GM12892 (cell line): ENCODE data around the gene SPAAR.
"Not testable (repeated sequence)": the region's sequence is repeated elsewhere in the genome, so short reads cannot be mapped to it uniquely, and the experiment has no call there.

Experiments used
- DNase-seq: peaks from one replicate; pipeline ENCODE4 v3.0.0; 2011; ENCODE audit not compliant: insufficient read length
- FAIRE-seq: peaks from 2 replicates; lab custom pipeline; 2011; peaks lifted over from hg19 to GRCh38; lab: Jason Lieb, UNC
- POLR2A ChIP-seq: IDR thresholded peaks from 2 replicates; pipeline ENCODE4 v1.6.1; 2011; ENCODE audit warnings: low read depth, low read length, control low read depth
- POLR2AphosphoS5 ChIP-seq: IDR thresholded peaks from 2 replicates; pipeline ENCODE4 v1.6.1; 2011; ENCODE audit warnings: low read depth, low read length, control low read depth
- TAF1 ChIP-seq: IDR thresholded peaks from 2 replicates; pipeline ENCODE4 v1.6.1; 2011; ENCODE audit warnings: low read depth, mild to moderate bottlenecking, control low read depth, low read length, borderline replicate concordance

SPAAR gene

DNA sequence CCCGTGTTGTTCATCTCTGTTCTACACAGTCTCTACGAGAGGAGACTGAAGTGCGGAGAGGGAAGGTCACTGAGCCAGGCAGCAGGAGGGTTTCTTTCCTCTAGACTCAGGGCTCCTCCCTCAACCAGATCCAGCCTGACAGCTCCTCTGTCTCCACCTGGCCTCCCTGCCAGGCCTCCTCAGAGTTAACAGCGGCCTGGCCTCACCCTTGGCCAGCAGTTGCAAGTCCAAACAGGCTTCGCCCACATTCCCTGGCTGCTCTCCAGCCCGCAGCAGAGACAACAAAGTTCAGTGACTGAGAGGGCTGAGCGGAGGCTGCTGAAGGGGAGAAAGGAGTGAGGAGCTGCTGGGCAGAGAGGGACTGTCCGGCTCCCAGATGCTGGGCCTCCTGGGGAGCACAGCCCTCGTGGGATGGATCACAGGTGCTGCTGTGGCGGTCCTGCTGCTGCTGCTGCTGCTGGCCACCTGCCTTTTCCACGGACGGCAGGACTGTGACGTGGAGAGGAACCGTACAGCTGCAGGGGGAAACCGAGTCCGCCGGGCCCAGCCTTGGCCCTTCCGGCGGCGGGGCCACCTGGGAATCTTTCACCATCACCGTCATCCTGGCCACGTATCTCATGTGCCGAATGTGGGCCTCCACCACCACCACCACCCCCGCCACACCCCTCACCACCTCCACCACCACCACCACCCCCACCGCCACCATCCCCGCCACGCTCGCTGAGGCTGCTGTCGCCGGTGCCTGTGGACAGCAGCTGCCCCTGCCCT is 3.2 kb upstream of the SPAAR start, which contains the start of gene HRCT1:
TSS of gene HRCT1 (plus strand) at position 291 of the 768 bp plus-strand sequence. CDS start at position 377, 86 bp downstream.
- TF ChIP-seq POLR2A (no peak), POLR2AphosphoS5 (no peak), TAF1 (no peak)
- FAIRE-seq (no peak), DNase-seq (no peak)

DNA sequence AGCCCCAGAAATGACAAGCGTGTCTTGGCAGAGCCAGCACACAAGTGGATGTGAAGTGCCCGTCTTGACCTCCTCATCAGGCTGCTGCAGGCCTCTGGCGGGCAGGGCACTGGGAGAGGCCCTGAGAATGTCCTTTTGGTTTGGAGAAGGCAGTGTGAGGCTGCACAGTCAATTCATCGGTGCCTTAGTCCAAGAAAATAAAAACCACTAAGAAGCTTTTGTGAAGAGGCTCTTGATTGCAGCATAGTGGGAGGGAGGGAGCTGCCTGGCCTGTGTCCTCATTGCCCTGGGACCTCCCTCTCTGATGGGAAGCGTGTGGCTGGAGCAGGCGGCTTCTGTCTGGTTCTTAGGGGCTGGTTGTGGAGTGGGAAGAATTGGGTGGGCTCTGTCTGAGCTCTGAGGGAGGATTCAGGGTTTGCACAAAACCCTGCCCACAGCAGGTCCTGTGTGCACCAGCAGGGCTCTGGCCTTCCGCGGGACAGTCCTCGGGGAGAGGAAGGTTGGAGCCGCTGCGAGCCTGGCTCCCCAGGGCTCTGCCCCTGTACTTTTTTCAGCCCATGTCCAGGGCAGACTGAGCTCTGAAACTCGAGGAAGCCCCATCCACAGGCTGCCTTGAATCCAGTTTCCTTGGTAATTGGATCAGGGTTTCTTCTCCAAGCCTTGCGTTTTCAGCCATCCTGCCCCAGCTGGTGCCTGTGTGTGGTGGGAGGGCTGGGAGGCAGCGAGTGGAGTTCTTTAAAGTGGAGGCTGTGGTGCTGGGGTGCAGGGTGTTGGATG is 2.2 kb upstream of the SPAAR start:
- DNase-seq (no peak), FAIRE-seq (no peak)
- no peak for TF ChIP-seq POLR2AphosphoS5
- TF ChIP-seq TAF1, result no peak
- no peak for TF ChIP-seq POLR2A

DNA sequence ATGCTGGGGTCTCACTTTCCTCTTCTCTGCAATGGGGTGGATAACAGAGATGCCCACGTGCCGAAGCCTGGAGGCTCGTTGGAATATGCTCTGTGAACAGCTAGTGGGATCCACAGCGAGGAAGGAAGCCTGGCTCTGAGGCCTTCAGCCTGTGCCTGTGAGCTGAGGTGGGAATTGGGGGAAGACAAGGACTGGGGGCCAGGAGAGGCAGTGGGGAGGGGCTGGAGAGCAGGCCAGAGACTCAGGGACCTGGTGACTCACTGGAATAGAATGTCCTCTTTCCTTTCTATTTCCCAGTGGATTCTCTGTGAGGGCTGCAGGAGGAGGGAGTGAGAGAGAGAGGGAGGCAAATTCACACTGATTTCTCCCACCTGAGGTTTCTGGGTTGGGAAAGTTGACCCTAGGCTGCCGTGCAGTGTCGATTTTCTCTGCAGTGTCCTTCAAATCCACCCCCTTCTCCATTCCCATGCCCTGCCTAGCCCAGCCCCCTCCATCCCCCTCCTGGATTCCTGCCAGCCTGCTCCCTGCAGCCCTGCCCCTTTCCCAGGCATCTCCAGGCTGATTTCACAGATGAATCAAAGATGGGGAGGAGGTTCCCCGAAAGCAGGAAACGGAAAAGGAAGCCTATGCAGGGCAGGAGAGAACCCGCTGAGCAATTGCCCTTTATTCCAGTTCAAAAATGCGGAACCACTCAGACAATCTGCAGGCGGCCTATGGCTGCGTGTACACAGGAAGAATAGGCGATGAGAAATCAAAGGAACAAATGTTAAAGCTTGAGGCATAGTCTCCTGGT is 1.4 kb upstream of the SPAAR start:
- DNase-seq (no peak), FAIRE-seq (no peak)
- no peak for TF ChIP-seq POLR2AphosphoS5
- no peak for TF ChIP-seq TAF1
- TF ChIP-seq POLR2A, result no peak

- DNase-seq, result no peak
- no peak for TF ChIP-seq TAF1
- no peak for TF ChIP-seq POLR2AphosphoS5
- TF ChIP-seq POLR2A, result no peak
- FAIRE-seq, result no peak
Measured at GRCh38 chr9:35908504-35909125, 675 bp upstream of the SPAAR start.

- TF ChIP-seq TAF1 (no peak), POLR2A (no peak), POLR2AphosphoS5 (no peak)
- FAIRE-seq (no peak), DNase-seq (no peak)
Measured at GRCh38 chr9:35909687-35910612, 660 bp downstream of the SPAAR start.

DNA sequence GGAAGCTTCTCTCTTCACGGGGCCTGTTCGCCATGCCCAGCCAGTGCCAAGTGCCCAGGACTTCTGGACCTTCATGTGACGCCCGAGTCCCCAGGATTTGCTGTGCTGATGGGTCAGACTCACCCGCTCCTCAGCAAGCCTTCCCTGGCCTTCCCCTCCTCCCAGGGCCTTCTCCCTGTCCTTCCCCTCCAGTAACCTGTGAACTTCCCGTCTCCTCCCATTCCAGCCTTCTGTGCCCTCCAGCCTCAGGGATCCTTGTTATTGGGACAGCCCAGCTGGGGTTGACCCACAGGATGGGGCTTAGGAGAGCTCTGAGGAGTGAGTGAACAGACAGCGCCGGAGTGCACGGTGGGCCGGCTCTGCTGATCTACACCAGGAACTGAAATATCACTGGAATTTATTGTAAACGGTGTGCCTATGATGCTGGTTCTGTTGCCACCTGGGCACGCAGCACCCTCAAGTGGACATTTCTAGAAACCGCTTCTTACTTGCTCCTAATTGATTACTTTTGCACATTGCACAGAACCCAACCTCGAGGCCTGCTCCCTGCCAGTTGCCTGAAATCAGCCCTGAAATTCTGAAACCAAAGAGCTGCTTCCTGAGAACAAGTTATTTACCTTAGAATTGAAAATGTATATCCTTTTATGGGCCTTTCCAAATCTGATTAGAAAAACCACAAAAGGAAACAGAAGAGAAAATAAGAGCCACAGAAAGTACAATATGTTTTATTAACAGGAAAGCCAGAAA is 1.5 kb downstream of the SPAAR start:
- TF ChIP-seq POLR2AphosphoS5 (no peak), TAF1 (no peak), POLR2A (no peak)
- DNase-seq (no peak), FAIRE-seq (no peak)

- no peak for TF ChIP-seq POLR2A
- DNase-seq (no peak), FAIRE-seq (no peak)
Measured at GRCh38 chr9:35911690-35912089, 2.4 kb downstream of the SPAAR start.

DNA sequence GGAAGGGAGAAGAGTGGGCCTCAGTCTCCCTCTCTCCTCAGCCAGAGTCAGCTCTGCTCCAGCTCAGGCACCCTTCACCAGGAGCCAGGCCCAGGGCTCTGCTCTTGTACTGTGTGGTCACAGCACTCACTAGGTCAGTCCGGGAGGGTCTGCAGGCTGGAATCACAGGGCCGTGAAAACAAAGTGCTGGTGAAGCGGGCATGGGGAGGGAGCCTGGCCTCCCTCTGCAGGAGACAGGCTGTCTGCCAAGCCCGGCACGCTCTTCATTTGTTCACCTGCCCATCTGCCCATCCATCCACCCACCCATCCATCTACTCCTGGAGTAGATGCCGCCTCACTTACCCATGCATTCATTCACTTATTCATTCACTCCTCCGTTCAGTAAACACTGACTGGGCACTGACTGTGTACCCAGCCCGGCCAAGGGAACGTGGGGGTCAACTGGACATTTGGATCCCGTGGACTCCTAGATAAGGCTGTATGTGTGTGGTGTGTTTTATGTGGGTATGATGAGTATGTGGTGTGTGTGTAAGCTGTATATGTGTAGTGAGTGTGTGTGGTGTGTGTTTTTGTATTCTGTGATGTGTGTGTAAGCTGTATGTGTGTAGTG is 3.6 kb downstream of the SPAAR start:
- DNase-seq, result no peak
- no peak for TF ChIP-seq TAF1
- no peak for FAIRE-seq

- FAIRE-seq, DNase-seq: not testable (repeated sequence)
Measured at GRCh38 chr9:35913429-35913828, 4.1 kb downstream of the SPAAR start.
